Measurements from ENCODE around the gene CDK15.
A peak's percentile ranks its signal among the peaks of the same experiment; 100 is the strongest.
"Not testable (repeated sequence)": the region's sequence is repeated elsewhere in the genome, so short reads cannot be mapped to it uniquely, and the experiment has no call there.

Gene CDK15

DNA sequence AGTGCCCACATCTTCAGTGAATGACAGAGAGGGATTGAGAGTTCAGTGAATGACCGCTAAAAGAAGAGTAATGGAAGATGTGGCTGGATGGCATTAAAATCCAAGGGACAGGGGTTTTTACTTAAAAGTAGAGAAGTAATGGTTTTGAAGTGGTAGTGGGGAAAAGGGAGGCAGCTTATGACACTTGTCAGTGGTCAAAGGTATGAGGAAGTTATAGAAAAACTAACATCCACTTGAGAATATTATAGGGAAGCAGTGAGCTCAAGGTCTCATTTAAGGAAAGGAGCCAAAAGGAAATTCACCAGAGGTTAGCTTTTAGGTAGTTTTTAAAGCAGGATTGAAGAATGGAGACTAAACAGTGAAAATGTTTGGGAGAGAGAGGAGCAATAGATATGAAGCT lies 24.3 kb downstream of the CDK15 start:
- no peak for DNase-seq (ENCODE audit: low spot score)

DNA sequence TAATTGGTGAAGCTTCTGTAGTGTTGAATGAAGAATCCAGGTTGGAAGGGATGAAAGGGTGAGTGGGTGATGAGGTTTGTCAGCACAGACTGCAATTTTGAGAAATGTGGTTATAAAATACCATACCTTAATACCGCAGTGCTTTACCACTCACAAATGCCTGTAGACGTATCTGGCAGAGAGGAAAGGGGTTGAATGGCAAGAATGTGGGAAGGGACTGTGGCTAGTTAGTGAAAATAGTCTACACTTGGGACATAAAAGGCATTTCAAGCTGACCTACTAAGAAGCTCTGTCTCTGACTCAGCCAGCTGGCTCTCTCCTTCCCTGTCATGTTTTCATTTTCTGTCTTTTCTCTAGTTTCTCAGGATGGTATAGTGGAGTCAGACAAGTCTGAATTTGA lies 25.1 kb downstream of the CDK15 start:
- no peak for DNase-seq (ENCODE audit: low spot score)

DNA sequence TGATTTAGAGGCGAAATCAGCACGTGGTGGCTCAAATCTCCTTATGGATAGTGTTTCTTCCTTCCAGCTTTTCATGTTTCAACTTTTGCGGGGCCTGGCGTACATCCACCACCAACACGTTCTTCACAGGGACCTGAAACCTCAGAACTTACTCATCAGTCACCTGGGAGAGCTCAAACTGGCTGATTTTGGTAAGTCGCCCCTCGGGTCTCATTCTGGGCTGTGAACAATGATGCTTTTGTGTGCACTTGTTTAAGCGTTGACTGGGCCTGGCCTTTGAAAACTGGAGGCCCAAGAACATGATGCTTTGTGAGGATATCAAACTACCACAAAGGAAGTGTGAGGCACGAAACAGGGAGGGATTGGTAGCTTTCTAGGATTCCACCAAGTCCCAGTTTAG lies 27.4 kb downstream of the CDK15 start:
- no peak for DNase-seq (ENCODE audit: low spot score)

DNA sequence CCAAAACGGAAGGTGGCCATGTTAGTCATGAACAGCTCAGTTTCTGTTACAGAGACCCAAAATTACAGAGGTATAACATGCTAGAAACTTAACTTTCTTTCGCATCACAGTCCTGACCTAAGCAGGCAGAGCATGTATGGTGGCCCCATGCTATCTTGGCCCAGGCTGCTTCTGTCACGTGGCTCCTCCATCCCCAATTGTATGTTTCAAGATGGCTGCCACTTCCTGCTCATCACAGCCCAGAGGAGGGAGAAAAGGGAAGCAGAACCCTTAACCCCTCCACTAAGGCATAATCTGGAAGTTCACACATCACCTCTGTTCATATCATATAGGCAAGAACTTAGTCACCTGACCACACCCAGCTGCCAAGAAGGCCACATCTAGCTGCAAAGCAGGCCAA lies 28.7 kb downstream of the CDK15 start:
- no peak for DNase-seq (ENCODE audit: low spot score)

GRCh38 chr2:201837391-201837790 lies 31.1 kb downstream of the CDK15 start:
- no peak for DNase-seq (ENCODE audit: low spot score)

DNA sequence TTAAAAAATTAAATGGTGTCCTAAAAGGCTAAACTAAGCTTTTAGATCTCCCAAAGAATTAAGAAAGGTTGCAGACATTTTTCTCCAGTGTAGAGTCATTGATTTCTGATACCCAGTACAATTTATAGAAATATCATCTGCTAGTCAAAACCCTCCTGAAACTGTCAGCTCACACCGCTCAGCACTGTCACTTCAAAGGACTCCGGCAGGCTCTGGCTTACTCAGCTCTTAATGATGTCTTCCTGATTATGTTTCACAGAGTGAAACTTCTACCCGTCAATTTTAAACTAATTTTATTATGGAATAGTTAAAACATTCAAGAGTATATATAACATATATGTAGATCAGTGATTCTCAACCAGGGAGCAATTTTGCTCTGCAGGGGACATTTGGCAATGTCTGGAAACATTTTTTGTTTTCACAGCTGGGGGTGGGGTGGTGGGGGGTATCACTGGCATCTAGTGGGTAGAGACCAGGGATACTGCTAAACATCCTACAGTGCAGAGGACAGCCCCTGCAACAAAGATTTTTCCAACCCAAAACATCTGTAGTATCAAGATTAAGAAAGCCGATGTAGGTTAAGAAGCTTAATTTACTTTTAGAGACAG lies 31.6 kb downstream of the CDK15 start:
- DNase-seq (ENCODE audit: low spot score): no peak

DNA sequence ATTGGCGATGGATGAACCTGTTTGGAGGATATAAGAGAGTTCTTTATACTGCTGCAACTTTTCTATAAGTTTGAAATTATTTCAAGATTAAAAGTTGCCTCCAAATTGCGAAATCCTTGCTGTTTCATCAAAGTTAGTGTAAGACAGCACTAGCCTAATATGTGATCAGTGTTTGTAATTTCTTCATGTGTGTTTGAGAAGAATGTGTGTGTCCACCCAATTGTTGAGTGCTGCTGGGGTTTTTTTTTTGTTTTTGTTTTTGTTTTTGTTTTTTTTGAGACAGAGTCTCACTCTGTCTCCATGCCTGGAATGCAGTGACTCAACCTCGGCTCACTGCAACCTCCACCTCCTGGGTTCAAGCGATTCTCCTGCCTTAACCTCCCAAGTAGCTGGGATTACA lies 33.4 kb downstream of the CDK15 start:
- DNase-seq (ENCODE audit: low spot score): no peak

DNA sequence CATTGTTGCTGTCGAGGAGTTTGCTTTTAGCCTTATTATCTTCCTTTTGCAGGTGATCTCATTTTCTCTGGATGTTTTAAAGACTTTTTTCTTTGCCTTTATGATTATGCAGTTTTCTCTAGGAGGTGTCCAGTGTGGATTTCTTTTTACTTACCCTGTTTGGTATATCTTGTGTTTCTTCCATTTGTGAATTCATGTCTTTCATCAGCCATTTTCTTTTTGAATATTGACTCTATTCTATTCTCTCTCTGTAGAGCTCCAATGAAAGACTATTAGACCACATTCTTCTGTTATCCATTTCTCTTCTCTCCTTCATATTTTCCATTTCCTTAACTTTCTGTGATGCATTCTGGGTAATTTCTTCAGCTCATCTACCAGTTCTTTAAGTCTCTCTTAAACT lies 34.4 kb downstream of the CDK15 start:
- DNase-seq (ENCODE audit: low spot score): no peak

DNA sequence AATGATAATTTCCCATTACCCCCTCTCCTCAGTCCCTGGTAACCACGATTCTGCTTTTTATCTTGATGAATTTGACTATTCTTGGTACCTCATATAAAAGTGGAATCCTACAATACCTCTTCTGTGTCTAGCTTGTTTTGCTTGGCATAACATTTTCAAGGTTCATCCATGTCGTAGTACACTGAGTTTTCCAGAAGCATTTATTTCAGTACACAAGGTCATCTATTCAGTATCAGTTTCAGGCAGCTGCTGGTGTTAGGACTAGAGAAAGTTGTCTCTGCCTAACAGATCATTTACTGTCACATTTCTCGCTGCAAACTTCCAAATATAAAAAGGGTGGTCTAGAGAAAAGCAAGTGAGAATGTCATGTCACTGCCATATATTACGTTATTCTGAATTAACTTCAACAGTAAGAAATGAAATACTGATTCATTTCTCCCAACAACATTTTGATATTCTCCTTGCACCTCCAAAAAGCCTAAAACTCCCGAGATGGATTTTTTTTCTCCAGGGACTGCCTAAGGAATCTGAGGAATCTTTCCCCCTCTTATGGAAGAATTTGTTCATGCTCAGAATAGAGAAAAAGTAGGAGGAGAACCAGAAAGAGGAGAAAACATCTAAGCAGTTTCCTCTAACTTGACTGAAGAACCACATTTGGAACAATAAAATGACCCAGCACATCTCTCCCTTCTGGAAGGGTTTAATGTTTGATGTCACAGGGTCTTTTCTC lies 36.0 kb downstream of the CDK15 start:
- DNase-seq (ENCODE audit: low spot score): no peak

DNA sequence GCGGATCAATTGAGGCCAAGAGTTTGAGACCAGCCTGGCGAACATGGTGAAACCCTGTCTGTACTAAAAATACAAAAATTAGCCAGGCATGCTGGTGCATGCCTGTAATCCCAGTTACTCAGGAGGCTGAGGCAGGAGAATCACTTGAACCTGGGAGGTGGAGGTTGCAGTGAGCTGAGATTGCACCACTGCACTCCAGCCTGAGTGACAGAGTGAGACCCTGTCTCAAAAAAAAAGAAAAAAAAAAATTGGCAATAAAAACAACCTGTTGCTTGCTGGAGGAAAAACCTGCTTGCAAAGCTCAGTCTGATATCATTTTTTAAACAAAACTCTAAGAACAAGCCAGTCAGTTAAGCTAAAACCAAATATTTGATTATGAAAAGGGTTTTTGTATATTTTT lies 38.6 kb downstream of the CDK15 start:
- not testable (repeated sequence) for DNase-seq (ENCODE audit: low spot score)

GRCh38 chr2:201847481-201847880 lies 41.1 kb downstream of the CDK15 start:
- DNase-seq (ENCODE audit: low spot score): no peak

DNA sequence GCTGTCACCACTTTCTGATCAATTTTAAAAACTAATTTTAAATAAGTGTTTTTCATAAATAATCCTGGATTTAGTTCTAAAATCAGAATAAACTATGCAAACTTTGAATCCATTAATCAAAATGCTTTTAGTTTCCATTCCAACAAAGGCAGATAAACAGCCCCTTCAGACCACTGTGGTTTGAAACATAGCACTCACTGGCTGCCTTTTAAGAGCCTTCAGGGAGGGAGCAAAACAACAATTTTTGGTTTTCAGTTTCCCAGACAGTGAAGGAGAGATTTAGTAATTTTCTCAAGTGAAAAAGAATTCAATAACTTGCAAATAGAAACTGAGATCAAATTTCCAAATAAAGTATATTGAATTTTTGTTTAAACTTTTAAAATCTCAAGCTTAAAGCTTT lies 46.1 kb downstream of the CDK15 start:
- DNase-seq (ENCODE audit: low spot score): no peak

GRCh38 chr2:201852878-201853415 lies 46.6 kb downstream of the CDK15 start:
- DNase-seq (ENCODE audit: low spot score): no peak

DNA sequence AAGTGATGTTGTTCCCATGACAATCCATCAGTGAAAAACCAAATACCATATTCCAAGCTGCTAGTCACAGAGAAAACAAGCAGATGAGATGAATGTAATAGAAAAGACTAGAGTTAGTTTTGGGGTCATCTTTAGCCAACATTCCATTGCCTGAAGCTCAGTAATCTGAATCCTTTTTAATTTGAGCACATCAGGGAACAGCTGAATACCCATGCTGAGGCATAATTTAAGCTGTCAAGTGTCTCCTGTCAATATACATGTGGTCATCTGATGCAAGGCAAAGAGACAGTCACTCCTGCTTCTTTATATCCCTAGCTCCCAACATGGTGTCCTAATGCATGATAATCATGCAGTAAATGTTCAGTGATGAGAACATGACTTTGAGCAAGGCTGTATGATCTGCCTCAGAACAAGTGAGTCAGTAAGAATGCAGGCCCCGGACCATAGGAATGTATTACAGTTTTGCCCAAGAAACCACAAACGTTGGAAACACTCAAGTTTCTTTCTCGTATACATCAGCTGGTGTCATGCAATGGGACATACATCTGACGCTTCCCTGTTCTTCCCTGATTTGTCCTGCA lies 48.0 kb downstream of the CDK15 start:
- no peak for DNase-seq (ENCODE audit: low spot score)

DNA sequence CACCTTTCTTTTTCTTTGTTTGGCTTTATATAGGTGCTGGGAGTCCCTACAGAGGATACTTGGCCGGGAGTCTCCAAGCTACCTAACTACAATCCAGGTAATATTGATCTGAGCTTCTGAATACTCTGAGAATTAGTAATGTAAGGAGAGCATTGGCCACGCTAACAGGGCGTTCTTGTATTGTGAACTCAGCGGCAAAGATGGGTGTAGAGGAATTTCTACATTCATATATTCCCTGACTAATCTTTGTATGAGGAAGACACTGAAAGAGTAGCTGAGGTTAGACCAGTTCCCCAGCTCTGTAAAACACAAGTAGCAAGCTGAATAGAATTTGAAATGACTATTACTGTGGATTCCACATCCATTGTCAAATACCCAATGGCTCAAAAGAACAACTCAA lies 48.5 kb downstream of the CDK15 start:
- no peak for DNase-seq (ENCODE audit: low spot score)

GRCh38 chr2:201855356-201855755 lies 49.0 kb downstream of the CDK15 start:
- no peak for DNase-seq (ENCODE audit: low spot score)

DNA sequence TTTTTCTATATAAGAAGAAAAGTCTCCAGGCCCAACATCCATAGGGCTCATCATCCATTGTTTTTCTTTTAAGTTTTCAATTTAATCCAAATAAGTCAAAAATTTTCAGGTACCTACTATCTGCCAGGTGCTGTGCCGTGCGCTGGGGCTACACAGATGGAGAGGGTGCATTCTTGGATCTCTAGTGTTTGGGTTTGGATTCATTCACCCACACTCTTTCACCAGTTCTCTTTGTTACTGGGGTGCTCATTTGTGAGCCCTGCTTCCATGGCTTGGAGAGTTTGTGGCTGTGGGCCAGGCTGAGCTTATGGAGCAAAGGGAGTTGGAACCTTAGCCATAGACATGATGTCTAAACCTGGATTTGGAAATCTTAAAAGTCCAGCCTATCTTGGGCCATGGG lies 51.0 kb downstream of the CDK15 start:
- no peak for DNase-seq (ENCODE audit: low spot score)

GRCh38 chr2:201858281-201859184 lies 52.2 kb downstream of the CDK15 start:
- no peak for DNase-seq (ENCODE audit: low spot score)

DNA sequence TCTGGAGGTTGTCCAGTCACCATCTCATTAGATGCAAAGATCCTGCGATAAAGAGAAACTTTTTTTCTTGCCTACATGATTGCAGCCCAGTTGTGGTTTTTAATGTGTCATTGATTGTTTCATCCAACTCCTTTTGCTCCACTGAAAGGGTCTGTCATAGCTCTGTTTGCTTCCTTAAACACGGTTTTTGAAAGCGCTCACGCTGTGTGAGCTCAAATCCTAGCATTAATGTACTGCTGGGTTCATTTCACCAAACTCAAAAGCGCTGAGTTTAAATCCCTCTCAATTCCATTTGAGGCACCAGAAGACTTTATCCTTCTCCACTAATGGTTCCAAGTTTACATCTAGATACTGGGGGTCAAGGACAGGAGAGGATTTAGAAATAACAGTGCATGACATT lies 53.6 kb downstream of the CDK15 start:
- no peak for DNase-seq (ENCODE audit: low spot score)

- DNase-seq (ENCODE audit: low spot score): peak; percentile 86
Measured at GRCh38 chr2:201860636-201861066, 54.3 kb downstream of the CDK15 start.

GRCh38 chr2:201862843-201863242 lies 56.5 kb downstream of the CDK15 start:
- DNase-seq (ENCODE audit: low spot score): no peak

Measured in pons (tissue), 1 donor.